DMS79 (cell line): ENCODE results near the gene XNDC1N.
"Not testable (repeated sequence)": the region's sequence is repeated elsewhere in the genome, so short reads cannot be mapped to it uniquely, and the experiment has no call there.

ENCODE experiments used
- DNase-seq: peaks from one replicate; lab custom pipeline; 2025; lab: John Stamatoyannopoulos, UW

Gene XNDC1N

GRCh38 chr11:71931245-71931602 is 2.8 kb upstream of the XNDC1N start:
- DNase-seq = no peak

- DNase-seq = no peak
Measured at GRCh38 chr11:71930556-71931244, 2.3 kb upstream of the XNDC1N start.

- DNase-seq = no peak
Measured at GRCh38 chr11:71929491-71929890, 1.1 kb upstream of the XNDC1N start.

- peak; percentile 99 for DNase-seq
Measured at GRCh38 chr11:71928737-71929443, 496 bp upstream of the XNDC1N start, which contains the start of gene RNF121. Gene RNF121 (plus strand): TSS chr11:71929046. CDS start chr11:71929062, 16 bp downstream.

GRCh38 chr11:71917646-71918140 is 10.7 kb downstream of the XNDC1N start:
- DNase-seq = no peak

- no peak for DNase-seq
Measured at GRCh38 chr11:71914617-71915189, 13.7 kb downstream of the XNDC1N start.

GRCh38 chr11:71913756-71914526 is 14.5 kb downstream of the XNDC1N start:
- no peak for DNase-seq

- not testable (repeated sequence) for DNase-seq
Measured at GRCh38 chr11:71911986-71912340, 16.4 kb downstream of the XNDC1N start.

GRCh38 chr11:71911321-71911985 is 16.9 kb downstream of the XNDC1N start:
- not testable (repeated sequence) for DNase-seq

GRCh38 chr11:71910775-71911174 is 17.6 kb downstream of the XNDC1N start:
- DNase-seq = not testable (repeated sequence)

- DNase-seq = no peak
Measured at GRCh38 chr11:71908218-71908617, 20.2 kb downstream of the XNDC1N start.

- not testable (repeated sequence) for DNase-seq
Measured at GRCh38 chr11:71901137-71901536, 27.3 kb downstream of the XNDC1N start.

GRCh38 chr11:71895961-71896360 is 32.4 kb downstream of the XNDC1N start:
- DNase-seq = no peak

GRCh38 chr11:71889181-71889872 is 39.1 kb downstream of the XNDC1N start:
- DNase-seq = not testable (repeated sequence)

- DNase-seq = not testable (repeated sequence)
Measured at GRCh38 chr11:71888335-71889010, 39.9 kb downstream of the XNDC1N start.

GRCh38 chr11:71885806-71886205 is 42.6 kb downstream of the XNDC1N start:
- DNase-seq = not testable (repeated sequence)
